K562 (cell line): ENCODE data around the gene ABHD16A. TPM values are rescaled to one million over a fixed set of nuclear protein-coding genes. Genes with fewer than 3 reads are reported as not detected.
A peak's percentile ranks its signal among the peaks of the same experiment; 100 is the strongest.

Experiments used
- DDX20 ChIP-seq: fragments of 450-650 bp; IDR thresholded peaks from 2 replicates; pipeline ENCODE4 v1.6.1; 2016; ENCODE audit warnings: missing genetic modification characterization, low read depth, mild to moderate bottlenecking, missing compliant biosample characterization, moderate library complexity
- ETV1 ChIP-seq: fragments of 450-650 bp; conservative IDR thresholded peaks from 2 replicates; pipeline ENCODE4 v1.6.1; 2016; ENCODE audit warnings: missing genetic modification characterization, control low read depth, low read depth, missing compliant biosample characterization
- GTF2F1 ChIP-seq: IDR thresholded peaks from 2 replicates; pipeline ENCODE4 v1.6.1; 2011; ENCODE audit warnings: low read depth, low read length, improper control_type of control experiment
- IFI16 ChIP-seq: fragments of 250-450 bp; sonication (Bioruptor Pico); IDR thresholded peaks from 2 replicates; pipeline ENCODE4 v2.1.2; 2022; ENCODE audit warnings: mild to moderate bottlenecking, inconsistent platforms
- LCOR ChIP-seq: sonication (generic); formaldehyde crosslinking; IDR thresholded peaks from 2 replicates; pipeline ENCODE4 v1.8.0; 2022; ENCODE audit warnings: mild to moderate bottlenecking, missing genetic modification reagents
- MCM3 ChIP-seq: fragments of 450-650 bp; IDR thresholded peaks from 2 replicates; pipeline ENCODE4 v1.6.1; 2016
- MEF2A ChIP-seq: IDR thresholded peaks from 2 replicates; pipeline ENCODE4 v1.6.1; 2011; ENCODE audit warnings: low read depth, mild to moderate bottlenecking, low read length, moderate library complexity; ENCODE audit not compliant: control insufficient read depth
- NRF1 ChIP-seq, 2 experiments: fragments of 450-650 bp; IDR thresholded peaks in 1 of 2; conservative IDR thresholded peaks in 1 of 2; 2 replicates each; pipeline ENCODE4 v1.6.1; 2014; ENCODE audit warnings: mild to moderate bottlenecking in 2 of 2
- RNF2 ChIP-seq: sonication (generic); IDR thresholded peaks from 2 replicates; pipeline ENCODE4 v1.6.1; 2016
- SP1 ChIP-seq: sonication (generic); formaldehyde crosslinking; IDR thresholded peaks from 2 replicates; pipeline ENCODE4 v1.8.1; 2022; ENCODE audit warnings: mild to moderate bottlenecking, missing genetic modification reagents
- SP2 ChIP-seq: IDR thresholded peaks from 2 replicates; pipeline ENCODE4 v1.6.1; 2011; ENCODE audit warnings: mild to moderate bottlenecking, low read depth, low read length, moderate library complexity; ENCODE audit not compliant: poor library complexity, severe bottlenecking; ENCODE audit errors: extremely low read depth
- SREBF1 ChIP-seq: fragments of 150-350 bp; IDR thresholded peaks from 2 replicates; pipeline ENCODE4 v1.6.1; 2014; ENCODE audit warnings: antibody characterized with exemption, low read depth, low read length, borderline replicate concordance
- SRSF3 ChIP-seq: fragments of 200-400 bp; formaldehyde crosslinking; IDR thresholded peaks from 2 replicates; pipeline ENCODE4 v1.6.1; 2016; ENCODE audit warnings: mild to moderate bottlenecking, low read length, moderate library complexity; ENCODE audit not compliant: insufficient read depth
- U2AF2 ChIP-seq: fragments of 200-400 bp; formaldehyde crosslinking; optimal IDR thresholded peaks from 2 replicates; pipeline ENCODE3; 2017; ENCODE audit warnings: low read depth, mild to moderate bottlenecking, low read length
- ZNF143 ChIP-seq: sonication (generic); formaldehyde crosslinking; IDR thresholded peaks from 2 replicates; pipeline ENCODE4 v1.9.0; 2022; ENCODE audit warnings: mild to moderate bottlenecking, missing genetic modification reagents
- polyA plus RNA-seq, 8 experiments: library from polyadenylated mRNA; depleted of rRNA in 4 of 8; stranded (reverse) in 5 of 8; unstranded in 3 of 8; fragments of >200 nt; fragmentation: Nextera tagmentation in 2 of 8; fragmentation: Illumina TruSeq in 1 of 8; extraction: Ambion mirVana in 2 of 8; extraction: Trizol in 1 of 8; gene quantifications; 2 replicates each; pipeline versions ENCODE4 v1.2.1 to v1.2.3, GENCODE V29; 2011 to 2014; ENCODE audit warnings: inconsistent platforms in 1 of 8, missing spikeins in 1 of 8
- total RNA-seq, 7 experiments: library from RNA; depleted of rRNA in 6 of 7; stranded (reverse); fragments of >200 nt in 6 of 7; fragmentation: Illumina TruSeq in 2 of 7; extraction: Trizol in 2 of 7; gene quantifications; 2 replicates each; pipeline versions ENCODE4 v1.2.1 to v1.2.3, GENCODE V29; 2011 to 2021; ENCODE audit warnings: low replicate concordance in 1 of 7
- TF ChIP-seq, protein P1 (sequence below): sonication (generic); formaldehyde crosslinking; IDR thresholded peaks from 2 replicates; pipeline ENCODE4 v1.8.0; 2022; ENCODE audit warnings: mild to moderate bottlenecking, low read depth, missing genetic modification reagents
- TF ChIP-seq, protein P2 (sequence below): fragments of 250-450 bp; sonication (Bioruptor Pico); IDR thresholded peaks from 2 replicates; pipeline ENCODE4 v1.5.0; 2021
- TF ChIP-seq, protein P3 (sequence below), 2 experiments: fragments of 450-650 bp in 1 of 2; sonication (generic) in 1 of 2; formaldehyde crosslinking in 1 of 2; IDR thresholded peaks in 1 of 2; conservative IDR thresholded peaks in 1 of 2; 2 replicates each; pipeline versions ENCODE4 v1.6.1 to v1.8.1; 2016 to 2023; ENCODE audit warnings: mild to moderate bottlenecking in 2 of 2, moderate library complexity in 2 of 2, inconsistent platforms in 1 of 2, missing genetic modification reagents in 1 of 2
- TF ChIP-seq, protein P4 (sequence below): IDR thresholded peaks from 2 replicates; pipeline ENCODE4 v1.6.1; 2011; ENCODE audit not compliant: insufficient read length; ENCODE audit errors: extremely low read depth

Gene ABHD16A
- total and polyA plus RNA-seq, 9 of the 15 experiments (the other 6 are each of a cell fraction or from before 2014, with no cell fraction given): 25.8 to 120 (median 81.6) TPM

DNA sequence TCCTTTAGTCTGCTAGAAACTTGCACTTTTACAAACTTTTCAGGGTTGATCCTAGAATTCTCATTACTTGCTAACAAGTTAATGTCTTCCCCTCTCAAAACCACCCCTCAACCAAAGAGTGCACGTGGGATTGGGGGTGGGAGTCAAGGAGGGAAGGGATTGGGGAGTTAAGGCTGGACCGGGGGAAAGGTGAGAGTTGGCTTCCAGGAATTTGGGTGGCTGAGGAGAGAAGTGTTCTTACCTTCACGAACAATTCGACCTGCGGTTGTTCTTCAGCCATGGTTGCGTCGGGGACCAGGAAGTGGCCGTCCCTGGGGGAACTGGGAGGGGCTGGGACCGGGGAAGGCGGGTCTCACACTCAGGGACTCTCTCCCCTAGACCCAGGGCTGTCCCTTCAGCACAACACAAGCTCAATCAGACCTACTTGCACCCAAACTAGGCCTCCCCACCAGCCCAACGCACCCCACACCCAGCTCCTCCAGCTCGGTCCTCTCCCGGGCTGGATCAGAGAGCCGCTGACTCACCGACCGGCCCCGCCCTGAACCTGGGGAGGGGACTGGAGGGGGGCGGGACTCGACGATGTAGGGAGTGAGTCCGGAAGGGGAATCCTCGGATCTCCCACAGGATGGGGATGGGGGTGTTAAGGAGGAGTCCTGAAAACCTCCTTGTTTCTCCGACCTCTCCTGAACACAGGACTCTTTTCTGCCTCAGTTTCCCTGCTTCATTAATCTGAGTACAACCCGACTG lies 33.1 kb upstream of the ABHD16A start, which contains the start of gene CLIC1 (continued):
- TF ChIP-seq, protein P1, sequence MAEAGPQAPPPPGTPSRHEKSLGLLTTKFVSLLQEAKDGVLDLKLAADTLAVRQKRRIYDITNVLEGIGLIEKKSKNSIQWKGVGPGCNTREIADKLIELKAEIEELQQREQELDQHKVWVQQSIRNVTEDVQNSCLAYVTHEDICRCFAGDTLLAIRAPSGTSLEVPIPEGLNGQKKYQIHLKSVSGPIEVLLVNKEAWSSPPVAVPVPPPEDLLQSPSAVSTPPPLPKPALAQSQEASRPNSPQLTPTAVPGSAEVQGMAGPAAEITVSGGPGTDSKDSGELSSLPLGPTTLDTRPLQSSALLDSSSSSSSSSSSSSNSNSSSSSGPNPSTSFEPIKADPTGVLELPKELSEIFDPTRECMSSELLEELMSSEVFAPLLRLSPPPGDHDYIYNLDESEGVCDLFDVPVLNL (CRISPR knock-in tag): peak; percentile 83
- TF ChIP-seq ZNF143 (no peak), MEF2A (no peak), GTF2F1 (peak; percentile 82; the same call in 1 of the 2 replicates), SP1 (CRISPR knock-in tag) (peak; percentile 88; the same call in 1 of the 2 replicates), MCM3 (no peak), RNF2 (no peak), ETV1 (tag) (peak; percentile 94), SRSF3 (no peak), NRF1 (conservative IDR thresholded peaks at IDR 0.05 in 1 of 2, IDR thresholded peaks at IDR 0.05 in 1 of 2) (peak; percentile 39 to 54; a peak in 3 of 4 replicates), SREBF1 (no peak), U2AF2 (no peak), DDX20 (tag) (no peak), SP2 (no peak), LCOR (CRISPR knock-in tag) (no peak), IFI16 (no peak)
- TF ChIP-seq, protein P2, sequence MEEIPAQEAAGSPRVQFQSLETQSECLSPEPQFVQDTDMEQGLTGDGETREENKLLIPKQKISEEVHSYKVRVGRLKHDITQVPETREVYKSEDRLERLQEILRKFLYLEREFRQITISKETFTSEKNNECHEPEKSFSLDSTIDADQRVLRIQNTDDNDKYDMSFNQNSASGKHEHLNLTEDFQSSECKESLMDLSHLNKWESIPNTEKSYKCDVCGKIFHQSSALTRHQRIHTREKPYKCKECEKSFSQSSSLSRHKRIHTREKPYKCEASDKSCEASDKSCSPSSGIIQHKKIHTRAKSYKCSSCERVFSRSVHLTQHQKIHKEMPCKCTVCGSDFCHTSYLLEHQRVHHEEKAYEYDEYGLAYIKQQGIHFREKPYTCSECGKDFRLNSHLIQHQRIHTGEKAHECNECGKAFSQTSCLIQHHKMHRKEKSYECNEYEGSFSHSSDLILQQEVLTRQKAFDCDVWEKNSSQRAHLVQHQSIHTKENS (CRISPR knock-in tag): no peak
- TF ChIP-seq, protein P3, sequence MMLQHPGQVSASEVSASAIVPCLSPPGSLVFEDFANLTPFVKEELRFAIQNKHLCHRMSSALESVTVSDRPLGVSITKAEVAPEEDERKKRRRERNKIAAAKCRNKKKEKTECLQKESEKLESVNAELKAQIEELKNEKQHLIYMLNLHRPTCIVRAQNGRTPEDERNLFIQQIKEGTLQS (IDR thresholded peaks at IDR 0.05): no peak
- TF ChIP-seq, protein P3 (CRISPR knock-in tag; conservative IDR thresholded peaks at IDR 0.05): peak; percentile 76
- TF ChIP-seq, protein P4, sequence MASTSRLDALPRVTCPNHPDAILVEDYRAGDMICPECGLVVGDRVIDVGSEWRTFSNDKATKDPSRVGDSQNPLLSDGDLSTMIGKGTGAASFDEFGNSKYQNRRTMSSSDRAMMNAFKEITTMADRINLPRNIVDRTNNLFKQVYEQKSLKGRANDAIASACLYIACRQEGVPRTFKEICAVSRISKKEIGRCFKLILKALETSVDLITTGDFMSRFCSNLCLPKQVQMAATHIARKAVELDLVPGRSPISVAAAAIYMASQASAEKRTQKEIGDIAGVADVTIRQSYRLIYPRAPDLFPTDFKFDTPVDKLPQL: no peak
